Gastroesophageal sphincter (tissue), 4 donors: ENCODE results near the gene SH2D6. TPM values are rescaled to one million over a fixed set of nuclear protein-coding genes. Genes with fewer than 3 reads are reported as not detected.

Experiments
- ATAC-seq: fragments of 150-250 bp; one replicate; pipeline ENCODE4 v1.9.1; 2016; ENCODE audit warnings: mild to moderate bottlenecking, moderate library complexity
- H3K27ac ChIP-seq, 4 donors: fragments of 200-600 bp; sonication (generic) in 3 of 4; 1 replicate in 3 of 4; 2 replicates in 1 of 4; pipeline ENCODE4 v1.5.1; 2016 to 2019
- H3K27me3 ChIP-seq: fragments of 200-600 bp; sonication (generic); one replicate; pipeline ENCODE4 v1.5.1; 2019
- H3K36me3 ChIP-seq, 2 donors: fragments of 200-600 bp; sonication (generic); one replicate each; pipeline ENCODE4 v1.5.1; 2019; ENCODE audit warnings: control low read depth in 1 of 2
- H3K4me1 ChIP-seq, 3 donors: fragments of 200-600 bp; sonication (generic); 1 replicate in 2 of 3; 2 replicates in 1 of 3; pipeline ENCODE4 v1.5.1; 2016 to 2019; ENCODE audit warnings: control low read depth in 2 of 3
- H3K4me3 ChIP-seq, 2 donors: fragments of 200-600 bp; sonication (generic); one replicate each; pipeline ENCODE4 v1.5.1; 2019; ENCODE audit warnings: mild to moderate bottlenecking in 1 of 2, moderate library complexity in 1 of 2
- H3K9me3 ChIP-seq, 3 donors: fragments of 200-600 bp; sonication (generic); one replicate each; pipeline ENCODE4 v1.5.1; 2017 to 2019; ENCODE audit warnings: control low read depth in 2 of 3
- CTCF ChIP-seq, 4 experiments: fragments of 200-600 bp in 2 of 4; fragments of 450-650 bp in 2 of 4; sonication (generic) in 1 of 4; IDR thresholded peaks; one replicate each; pipeline ENCODE4 v1.5.1; 2017 to 2019; ENCODE audit warnings: antibody characterized with exemption in 4 of 4, mild to moderate bottlenecking in 2 of 4, moderate library complexity in 2 of 4
- EP300 ChIP-seq: sonication (generic); formaldehyde crosslinking; IDR thresholded peaks from one replicate; pipeline ENCODE4 v1.6.1; 2017; ENCODE audit warnings: antibody characterized with exemption, mild to moderate bottlenecking
- POLR2A ChIP-seq, 2 donors: fragments of 450-650 bp; IDR thresholded peaks; one replicate each; pipeline ENCODE4 v1.6.1; 2017; ENCODE audit warnings: antibody characterized with exemption in 2 of 2, mild to moderate bottlenecking in 2 of 2, moderate library complexity in 1 of 2
- POLR2AphosphoS5 ChIP-seq: sonication (generic); formaldehyde crosslinking; IDR thresholded peaks from one replicate; pipeline ENCODE4 v1.6.1; 2017; ENCODE audit warnings: antibody characterized with exemption
- WGBS, 2 donors: methylation state at CpG; one replicate each; pipeline ENCODE4 v1.1.5; 2018; ENCODE audit warnings: low coverage in 1 of 2; 5-methylcytosine and 5-hydroxymethylcytosine counted together
- total RNA-seq, 4 donors: library from RNA; depleted of rRNA; stranded (reverse); fragments of >200 nt; gene quantifications; one replicate each; pipeline ENCODE4 v1.1.0, GENCODE V29; 2016

Gene SH2D6
- total RNA-seq, 4 donors from 2014 or later = not detected

- Histone ChIP-seq H3K9me3 (no peaks in the 10 kb centered on the region), H3K4me3 (no peak overlapping the region), H3K27me3 (no peaks in the 10 kb centered on the region), H3K36me3 (no peaks in the 10 kb centered on the region), H3K4me1 (no peaks in the 10 kb centered on the region), H3K27ac (no peak overlapping the region)
- ATAC-seq = no peak
- TF ChIP-seq POLR2AphosphoS5 (no peak), EP300 (no peak), POLR2A (IDR thresholded peaks at IDR 0.05) (no peak), CTCF (IDR thresholded peaks at IDR 0.05) (no peak)
- 100% methylated on average over 1 of the region's 1 CpG; no CpG with 5 or more reads in 1 of the 2 donors for WGBS, 2 donors
These were observed 33.7 kb downstream of the SH2D6 start for GRCh38 chr2:85452237-85452636.

GRCh38 chr2:85453571-85453970, 35.1 kb downstream of the SH2D6 start:
- no peaks in the 10 kb centered on the region for H3K36me3 ChIP-seq
- 71 to 86% methylated on average over 5 of the region's 7 CpGs for WGBS, 2 donors
- no peaks in the 10 kb centered on the region for H3K27me3 ChIP-seq
- H3K4me1 ChIP-seq = no peaks in the 10 kb centered on the region
- H3K9me3 ChIP-seq = no peaks in the 10 kb centered on the region
- TF ChIP-seq EP300 = no peak
- TF ChIP-seq CTCF (IDR thresholded peaks at IDR 0.05) = no peak
- no peak for TF ChIP-seq POLR2AphosphoS5
- TF ChIP-seq POLR2A (IDR thresholded peaks at IDR 0.05) = no peak
- no peak overlapping the region for H3K4me3 ChIP-seq
- no peak for ATAC-seq
- no peak overlapping the region for H3K27ac ChIP-seq

- no peaks in the 10 kb centered on the region for H3K27me3 ChIP-seq
- no peak for ATAC-seq
- no peaks in the 10 kb centered on the region for H3K36me3 ChIP-seq
- no peak overlapping the region for H3K4me3 ChIP-seq
- H3K4me1 ChIP-seq = no peaks in the 10 kb centered on the region
- TF ChIP-seq POLR2A (IDR thresholded peaks at IDR 0.05) (no peak), EP300 (no peak), CTCF (IDR thresholded peaks at IDR 0.05) (no peak), POLR2AphosphoS5 (no peak)
- no peak overlapping the region for H3K27ac ChIP-seq
- no CpG with 5 or more reads among the region's 1 CpG for WGBS, 2 donors
- no peaks in the 10 kb centered on the region for H3K9me3 ChIP-seq
These were observed 37.1 kb downstream of the SH2D6 start for GRCh38 chr2:85455552-85456090.

GRCh38 chr2:85457043-85457442, 38.5 kb downstream of the SH2D6 start:
- Histone ChIP-seq H3K9me3 (no peaks in the 10 kb centered on the region), H3K4me3 (no peak overlapping the region), H3K27ac (no peak overlapping the region), H3K36me3 (no peaks in the 10 kb centered on the region), H3K4me1 (no peaks in the 10 kb centered on the region), H3K27me3 (no peaks in the 10 kb centered on the region)
- ATAC-seq = no peak
- WGBS, 2 donors = 84 to 89% methylated on average over 4 of the region's 5 CpGs
- TF ChIP-seq EP300 (no peak), POLR2A (IDR thresholded peaks at IDR 0.05) (no peak), CTCF (IDR thresholded peaks at IDR 0.05) (no peak)

GRCh38 chr2:85457877-85458316, 39.4 kb downstream of the SH2D6 start:
- H3K27ac ChIP-seq = no peak overlapping the region

More at GRCh38 chr2:85457877-85458316, 39.4 kb downstream of the SH2D6 start:
- no peaks in the 10 kb centered on the region for H3K4me1 ChIP-seq
- WGBS, 2 donors = 58 to 59% methylated on average over 6 of the region's 6 CpGs
- H3K4me3 ChIP-seq = no peak overlapping the region
- H3K9me3 ChIP-seq = no peaks in the 10 kb centered on the region
- no peaks in the 10 kb centered on the region for H3K27me3 ChIP-seq
- ATAC-seq = no peak
- TF ChIP-seq EP300 = no peak
- no peak for TF ChIP-seq POLR2AphosphoS5
- no peak for TF ChIP-seq CTCF (IDR thresholded peaks at IDR 0.05)
- TF ChIP-seq POLR2A (IDR thresholded peaks at IDR 0.05) = no peak
- H3K36me3 ChIP-seq = no peaks in the 10 kb centered on the region
